HG03520 (cell line): ENCODE measurements around the gene FRMPD1.

Experiments
- ATAC-seq: cut with Tn5 transposase; IDR thresholded peaks from one replicate; pipeline ENCODE4 v1.9.1; 2021; ENCODE audit warnings: mild to moderate bottlenecking, moderate library complexity; ENCODE audit not compliant: unreplicated experiment

Gene FRMPD1

DNA sequence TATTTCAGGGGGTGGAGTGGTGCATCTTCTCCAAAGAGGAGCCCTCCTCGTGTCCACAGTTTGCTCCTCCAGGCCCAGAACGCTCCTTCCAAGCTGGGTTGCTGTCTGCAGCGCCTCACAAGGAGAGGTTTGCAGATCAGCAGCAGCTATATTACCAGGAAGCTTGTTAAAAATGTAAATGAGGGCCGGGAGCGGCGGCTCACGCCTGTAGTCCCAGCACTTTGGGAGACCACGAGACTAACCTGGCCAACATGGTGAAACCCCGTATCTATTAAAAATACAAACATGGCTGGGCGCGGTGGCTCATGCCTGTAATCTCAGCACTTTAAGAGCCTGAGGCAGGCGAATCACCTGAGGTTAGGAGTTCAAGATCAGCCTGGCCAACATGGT lies 25.0 kb upstream of the FRMPD1 start:
- ATAC-seq: no peak

DNA sequence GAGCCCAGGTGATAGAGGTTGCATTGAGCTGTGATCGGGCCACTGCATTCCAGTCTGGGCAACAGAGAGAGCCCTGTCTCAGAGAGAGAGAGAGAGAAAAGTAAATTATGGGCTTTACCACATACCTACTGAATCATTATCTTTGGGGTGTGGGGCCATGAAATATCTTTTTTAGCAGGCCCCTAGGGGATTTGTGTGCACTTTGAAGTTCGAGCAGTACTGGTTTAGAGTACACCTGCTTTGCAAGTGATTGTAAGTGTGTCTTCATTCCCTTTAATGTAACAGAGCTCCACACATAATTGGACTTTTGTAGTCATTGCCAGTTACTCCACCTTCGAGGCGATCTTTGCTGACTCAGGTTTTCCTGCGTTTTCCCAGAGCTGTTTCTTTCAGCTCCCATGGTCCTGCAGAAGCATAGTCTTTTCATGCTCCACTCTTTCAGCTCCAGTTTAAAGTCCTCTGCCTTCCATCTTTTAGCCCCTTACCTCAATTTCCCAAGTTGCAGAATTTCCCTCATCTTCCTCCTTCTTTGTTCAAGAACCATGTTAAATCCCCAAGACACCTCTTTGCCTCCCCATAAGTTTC lies 24.0 kb upstream of the FRMPD1 start:
- no peak for ATAC-seq

DNA sequence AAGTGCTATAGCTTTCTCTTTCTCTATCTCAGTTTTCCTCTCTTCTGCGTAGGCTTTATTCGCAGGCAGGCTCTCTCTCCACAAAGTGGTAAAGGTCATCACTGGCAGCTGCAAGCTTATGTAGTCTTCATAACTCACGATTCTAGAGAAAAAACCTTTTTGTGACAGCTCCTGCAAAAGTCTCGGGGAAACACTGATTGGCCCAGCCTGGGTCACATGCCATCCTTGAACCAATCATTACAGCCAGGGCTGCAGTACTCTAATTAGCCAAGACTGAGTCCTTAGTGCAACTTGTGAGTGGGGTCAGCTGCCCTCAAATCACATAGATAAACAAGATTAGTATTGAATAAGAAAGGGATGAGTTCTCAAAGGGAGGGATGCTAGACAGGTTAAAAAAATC lies 18.3 kb upstream of the FRMPD1 start:
- ATAC-seq: no peak

DNA sequence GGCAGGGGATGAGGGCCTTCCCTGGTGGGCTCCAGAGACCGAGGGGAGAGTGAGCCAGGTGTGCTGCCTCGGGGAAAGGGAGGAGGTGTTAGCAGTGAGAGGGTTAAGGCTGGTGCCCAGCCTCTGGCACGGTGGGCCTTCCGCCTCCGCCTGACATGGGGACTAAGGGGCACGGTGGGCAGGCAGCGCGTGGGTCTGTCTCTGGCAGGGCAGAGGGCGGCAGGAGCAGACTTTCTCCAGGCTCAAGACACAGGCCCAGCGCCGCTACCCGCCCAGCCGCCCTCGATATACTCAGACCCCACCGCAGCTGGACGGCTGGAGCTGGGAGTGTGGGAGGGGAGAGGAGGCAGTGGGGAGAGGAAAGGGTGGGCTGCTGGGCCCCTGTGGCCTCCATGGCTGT lies 14.9 kb upstream of the FRMPD1 start:
- no peak for ATAC-seq

DNA sequence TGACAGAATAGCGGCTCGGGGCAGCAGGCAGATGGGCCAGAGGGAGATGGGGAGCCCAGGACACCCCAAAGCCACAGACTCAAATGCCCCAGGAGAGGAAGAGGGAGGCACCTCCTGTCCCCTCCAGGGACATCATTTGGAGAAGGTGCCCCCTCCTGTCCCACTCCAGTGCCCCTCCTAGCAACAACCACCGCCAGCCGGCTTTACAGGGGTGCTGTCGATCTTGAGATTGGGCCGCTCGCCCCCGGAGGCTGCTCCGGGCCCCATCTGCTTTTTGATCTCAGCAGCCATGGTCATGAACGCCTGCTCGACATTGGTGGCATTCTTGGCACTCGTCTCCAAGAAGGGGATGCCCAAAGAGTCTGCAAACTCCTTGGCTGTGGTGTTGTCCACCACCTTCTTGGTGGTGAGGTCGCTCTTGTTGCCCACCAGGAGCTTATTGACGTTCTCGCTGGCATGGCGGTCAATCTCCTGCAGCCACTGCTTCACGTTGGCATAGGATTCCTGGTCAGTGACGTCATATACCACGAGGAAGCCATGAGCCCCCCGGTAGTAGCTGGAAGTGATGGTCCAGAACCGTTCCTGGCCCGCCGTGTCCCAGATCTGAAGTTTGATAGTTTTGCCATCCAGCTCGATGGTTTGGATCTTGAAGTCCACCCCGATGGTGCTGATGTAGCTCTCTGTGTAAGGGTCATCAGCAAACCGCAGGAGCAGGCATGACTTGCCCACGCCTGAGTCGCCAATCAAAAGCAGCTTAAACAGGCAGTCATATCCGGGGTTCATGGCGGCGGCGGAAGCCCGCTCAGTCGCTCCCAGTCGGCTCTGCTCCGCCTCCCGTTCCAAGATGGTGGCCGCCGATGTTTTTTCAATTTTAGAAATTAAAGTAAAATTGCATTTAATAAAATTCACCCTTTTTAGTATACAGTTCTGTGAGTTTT lies 14.0 kb upstream of the FRMPD1 start:
- ATAC-seq: no peak

DNA sequence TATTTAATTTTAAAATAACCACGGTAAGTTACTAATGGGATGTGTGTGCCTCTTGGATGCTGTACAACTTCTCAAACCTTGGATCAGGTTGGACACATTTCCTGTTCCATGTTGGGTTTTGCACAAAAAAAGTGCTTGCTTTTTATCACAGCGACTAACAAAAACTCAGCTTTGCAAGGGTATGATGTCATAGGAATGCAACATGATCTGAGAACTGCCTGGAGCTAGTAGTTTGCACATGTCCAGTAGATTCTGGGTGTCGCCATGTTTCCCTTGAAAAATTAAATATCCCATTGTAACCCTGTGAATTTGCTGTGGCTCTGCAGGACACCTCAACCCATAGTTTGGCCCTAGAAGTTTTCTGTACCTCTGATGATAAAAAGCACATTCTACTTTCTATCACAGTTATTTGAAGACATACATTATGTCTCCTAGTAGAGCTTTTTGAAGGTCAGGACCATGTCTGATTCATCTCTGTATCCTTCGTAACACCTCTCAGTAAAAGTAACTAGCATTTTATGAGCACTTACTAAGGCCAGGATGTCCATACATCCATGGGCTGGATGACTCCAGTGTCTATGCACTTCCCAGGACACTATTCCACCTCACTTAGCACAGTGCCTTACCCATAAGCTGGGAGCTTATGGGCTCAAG lies 11.5 kb upstream of the FRMPD1 start:
- ATAC-seq: no peak

DNA sequence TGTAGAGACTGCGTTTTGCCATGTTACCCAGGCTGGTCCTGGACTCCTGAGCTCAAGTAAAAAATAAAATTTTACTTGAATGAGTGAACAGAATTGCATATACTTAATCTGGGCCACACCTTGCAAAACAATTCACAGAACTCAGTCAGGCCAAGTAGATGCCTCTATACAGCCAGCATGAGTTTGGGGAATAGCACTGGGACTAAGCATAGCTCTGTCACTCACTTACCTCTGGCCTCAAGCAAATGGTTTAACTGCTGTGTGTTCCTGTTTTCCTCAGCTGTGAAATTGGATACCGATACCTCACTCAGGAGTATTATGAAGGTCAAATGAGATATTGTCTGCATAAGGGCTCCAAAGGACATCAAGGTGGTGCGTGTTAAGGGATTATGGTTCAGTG lies 10.9 kb upstream of the FRMPD1 start:
- no peak for ATAC-seq

DNA sequence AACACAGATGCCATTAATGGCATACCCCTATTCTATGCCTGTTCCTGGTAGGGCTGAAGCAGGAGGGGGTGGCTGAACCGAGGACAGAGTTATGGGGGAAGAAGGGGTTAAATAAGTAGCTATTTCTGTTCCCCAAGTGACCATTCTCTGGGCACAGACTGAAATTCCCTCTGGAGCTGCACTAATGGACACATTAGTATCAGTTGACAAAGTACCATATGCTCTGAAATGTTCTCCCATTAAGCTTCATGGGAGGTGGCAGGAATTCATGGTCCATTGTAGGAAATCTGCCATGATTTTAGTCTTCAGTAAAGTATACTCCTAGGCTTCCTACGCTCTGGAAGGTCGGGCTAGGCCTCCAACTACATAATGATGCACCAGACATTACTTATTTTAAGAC lies 10.5 kb upstream of the FRMPD1 start:
- ATAC-seq: no peak

DNA sequence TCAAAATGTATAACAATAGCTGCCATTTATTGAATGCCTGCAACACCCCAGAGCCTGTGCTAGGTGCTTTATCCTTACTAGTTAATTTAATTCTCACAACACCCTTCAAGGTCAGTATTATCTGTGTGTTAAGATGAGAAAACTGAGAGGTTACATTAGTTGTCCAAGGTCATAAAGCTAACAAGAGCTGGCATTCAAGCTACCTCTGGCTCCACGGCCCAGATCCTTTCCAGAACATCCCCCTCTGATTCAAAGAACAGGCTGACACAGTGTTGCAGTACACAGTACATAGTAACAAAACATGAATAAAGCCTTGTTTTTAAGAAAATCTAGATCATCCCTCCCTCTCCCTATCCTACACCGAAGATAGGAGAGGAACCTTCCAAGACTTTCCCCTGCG lies 9.4 kb upstream of the FRMPD1 start:
- ATAC-seq: no peak

DNA sequence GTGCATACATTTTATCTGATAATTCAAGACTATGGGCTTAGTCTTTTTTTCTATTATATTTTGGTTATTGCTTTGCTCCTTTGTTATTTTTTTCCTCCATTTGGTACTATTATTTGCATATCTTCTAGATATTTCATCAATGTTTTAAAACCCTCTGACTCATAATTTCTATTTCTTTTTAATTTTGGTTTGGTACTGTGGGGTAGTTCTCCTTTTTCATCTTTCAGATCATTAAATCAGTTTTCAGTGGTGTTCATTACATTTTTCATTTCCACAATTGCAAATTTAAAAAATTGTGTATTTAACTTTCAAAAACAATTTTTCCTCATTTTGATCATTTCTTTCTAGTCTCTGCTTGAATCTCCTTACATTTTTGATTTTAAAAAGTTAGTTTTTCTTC lies 7.5 kb upstream of the FRMPD1 start:
- ATAC-seq: no peak

DNA sequence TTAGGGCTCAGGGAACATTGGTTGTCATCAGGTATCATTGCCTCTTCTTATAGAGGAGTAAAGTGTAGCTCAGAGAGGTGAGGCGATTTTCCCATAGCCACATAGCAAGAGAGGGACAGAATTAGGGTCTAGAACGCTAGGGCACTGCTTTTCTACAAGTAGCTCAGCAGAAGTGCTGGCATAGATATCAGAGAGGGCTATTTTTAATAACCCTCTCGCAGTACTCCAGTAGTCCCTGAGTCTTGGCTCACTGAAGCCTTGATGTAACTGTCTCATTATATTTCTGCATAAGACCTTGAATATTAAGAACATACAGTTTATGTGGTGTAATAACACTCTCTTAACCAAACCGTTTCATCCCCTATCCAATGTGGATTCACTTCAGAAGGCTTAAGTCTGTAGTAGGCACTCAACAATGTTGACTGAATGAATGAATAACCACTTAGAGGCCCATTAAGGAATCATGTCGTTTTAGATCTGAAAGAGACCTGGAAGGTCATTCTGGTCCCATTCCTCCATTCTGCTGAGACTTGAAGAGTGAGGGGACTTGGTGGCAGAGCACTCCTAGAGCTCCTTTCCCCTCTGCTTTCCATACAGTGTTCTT lies 4.7 kb upstream of the FRMPD1 start:
- ATAC-seq: no peak

DNA sequence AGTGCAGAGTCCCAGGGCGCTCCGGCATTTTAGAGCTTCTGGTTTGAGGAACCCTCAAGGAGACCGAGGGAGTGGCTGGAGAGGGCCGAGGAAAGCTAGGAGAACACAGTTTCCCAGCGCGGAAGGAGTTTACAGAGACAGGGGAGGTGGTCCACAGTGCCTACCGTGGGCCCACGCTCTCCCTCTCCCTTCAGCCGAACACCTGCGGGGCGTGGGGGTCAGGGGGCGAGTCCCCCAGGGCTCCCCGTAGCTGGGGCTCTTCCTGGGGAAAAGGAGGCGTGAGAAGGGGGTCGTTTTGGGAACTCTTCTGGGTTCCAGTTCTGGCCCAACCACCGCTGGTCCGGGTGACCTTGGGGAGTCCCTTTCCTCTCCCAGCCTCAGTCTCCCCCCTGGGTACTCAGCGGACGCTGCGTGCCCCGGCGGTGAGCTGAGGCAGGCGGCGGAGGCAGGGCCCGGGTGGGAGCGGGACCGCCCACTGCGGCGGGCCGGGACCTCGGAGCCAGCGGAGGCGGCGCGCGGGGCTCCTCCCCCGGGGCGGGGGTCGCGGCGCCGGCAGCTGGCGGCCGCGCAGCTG lies 368 bp upstream of the FRMPD1 start:
- ATAC-seq: no peak

DNA sequence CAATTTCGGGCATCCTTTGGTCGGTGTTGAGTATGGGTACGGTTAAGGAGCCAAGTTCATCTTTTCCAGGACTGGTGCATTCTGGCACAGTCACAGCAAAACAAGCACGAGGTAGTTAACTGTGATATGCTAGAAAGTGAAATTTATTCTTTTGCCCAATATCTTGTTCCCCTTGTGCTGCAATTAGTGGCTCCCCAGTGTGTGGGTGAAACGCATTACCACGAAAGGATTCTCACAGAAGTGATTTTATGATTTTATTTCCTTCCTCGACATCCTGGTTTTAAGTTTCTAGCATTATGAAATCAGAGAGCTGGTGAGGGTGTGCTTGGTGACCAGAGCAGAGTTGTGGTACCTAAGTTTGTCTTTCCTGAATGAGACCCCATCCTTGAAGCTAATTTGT lies 1.5 kb downstream of the FRMPD1 start:
- ATAC-seq: no peak

DNA sequence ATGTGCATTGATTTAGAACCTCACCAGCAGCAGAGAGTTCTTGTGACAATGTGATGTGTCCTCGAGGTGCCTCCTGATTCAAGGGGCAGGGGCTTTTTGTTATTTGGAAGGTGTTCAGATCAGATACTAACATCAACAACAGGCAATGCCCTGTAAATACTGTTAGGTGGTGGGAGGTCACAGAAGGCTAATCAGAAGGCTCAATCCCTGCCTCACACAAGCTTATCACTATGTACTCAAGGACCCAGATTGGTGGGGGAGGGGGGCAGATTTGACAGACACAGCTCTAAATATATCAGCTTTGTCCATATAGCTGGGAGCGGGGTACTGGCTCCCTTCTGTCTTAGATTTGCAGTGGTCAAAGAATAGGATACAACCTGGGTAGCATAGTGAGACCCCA lies 2.6 kb downstream of the FRMPD1 start:
- no peak for ATAC-seq

DNA sequence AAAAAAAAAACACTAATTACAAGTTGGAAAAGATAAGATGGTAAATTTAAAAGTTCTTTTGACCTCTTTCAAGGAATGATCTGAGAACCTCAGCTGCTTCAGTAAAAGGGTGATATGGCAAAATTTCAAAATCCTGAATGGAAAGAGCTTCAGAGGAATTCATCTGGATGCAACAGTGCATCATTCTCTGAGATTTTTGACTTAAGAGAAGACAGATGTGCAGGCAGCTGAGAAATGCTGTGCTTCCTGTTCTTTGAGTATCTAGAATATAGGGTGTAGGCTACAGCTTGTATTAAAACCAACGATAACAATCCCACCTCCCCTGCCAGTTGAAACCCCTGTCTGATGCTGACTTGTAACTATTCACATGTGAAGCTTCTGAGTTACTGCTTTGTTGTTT lies 6.2 kb downstream of the FRMPD1 start:
- ATAC-seq: no peak

DNA sequence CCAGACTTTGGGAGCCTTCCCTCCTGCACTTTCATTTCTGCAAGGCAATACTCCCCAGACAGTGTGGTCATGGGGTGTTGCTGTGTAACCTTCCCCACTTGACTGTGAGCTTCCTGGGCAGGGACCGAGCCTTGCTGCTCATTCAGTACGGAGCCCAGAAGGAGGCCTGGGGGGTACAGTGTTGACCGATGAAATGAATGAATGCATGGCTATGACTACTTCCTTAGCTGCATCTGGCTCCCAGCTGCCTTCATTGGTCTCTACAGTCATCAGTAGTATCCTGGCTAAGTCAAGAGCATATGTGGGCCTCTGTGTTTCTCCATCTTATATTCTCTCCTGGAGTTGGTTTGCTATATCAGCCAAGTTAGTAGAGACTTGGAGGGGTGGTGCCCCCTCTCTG lies 9.9 kb downstream of the FRMPD1 start:
- no peak for ATAC-seq

DNA sequence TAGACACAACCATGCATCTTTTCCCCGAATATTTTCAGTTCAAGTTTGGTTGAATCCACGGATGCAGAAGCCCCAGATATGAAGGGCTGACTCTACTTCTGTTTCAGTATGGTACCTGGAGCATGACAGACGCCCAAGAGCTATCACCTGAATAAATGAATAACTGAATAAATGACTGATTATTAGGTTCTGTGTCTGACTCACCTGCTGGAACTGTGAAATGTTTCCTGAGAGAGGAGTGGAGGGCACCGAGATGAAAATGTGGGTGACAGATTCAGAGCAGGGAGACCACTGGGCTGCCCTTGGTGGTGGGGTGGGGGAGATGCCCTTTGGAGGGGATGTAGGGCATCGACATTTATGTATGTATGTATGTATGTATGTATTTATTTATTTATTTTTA lies 13.2 kb downstream of the FRMPD1 start:
- no peak for ATAC-seq

DNA sequence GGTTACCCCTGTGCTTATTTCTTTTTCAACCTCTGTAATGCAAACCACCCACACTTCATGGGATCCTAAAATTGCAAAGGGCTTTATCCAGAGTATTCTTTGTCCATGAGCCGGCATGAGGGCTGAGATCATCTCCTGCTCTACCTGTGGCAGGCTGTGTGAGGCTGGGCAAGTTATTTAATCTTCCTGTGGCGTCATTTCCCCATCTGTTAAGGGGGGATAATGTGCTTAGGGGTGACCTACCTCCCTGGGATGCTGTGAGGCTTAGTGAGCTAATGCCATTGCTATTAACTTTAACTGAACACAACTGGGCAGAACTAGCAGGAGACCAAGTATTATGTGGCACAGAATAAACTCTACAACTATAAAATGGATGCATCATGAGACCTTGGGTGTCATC lies 17.0 kb downstream of the FRMPD1 start:
- no peak for ATAC-seq

DNA sequence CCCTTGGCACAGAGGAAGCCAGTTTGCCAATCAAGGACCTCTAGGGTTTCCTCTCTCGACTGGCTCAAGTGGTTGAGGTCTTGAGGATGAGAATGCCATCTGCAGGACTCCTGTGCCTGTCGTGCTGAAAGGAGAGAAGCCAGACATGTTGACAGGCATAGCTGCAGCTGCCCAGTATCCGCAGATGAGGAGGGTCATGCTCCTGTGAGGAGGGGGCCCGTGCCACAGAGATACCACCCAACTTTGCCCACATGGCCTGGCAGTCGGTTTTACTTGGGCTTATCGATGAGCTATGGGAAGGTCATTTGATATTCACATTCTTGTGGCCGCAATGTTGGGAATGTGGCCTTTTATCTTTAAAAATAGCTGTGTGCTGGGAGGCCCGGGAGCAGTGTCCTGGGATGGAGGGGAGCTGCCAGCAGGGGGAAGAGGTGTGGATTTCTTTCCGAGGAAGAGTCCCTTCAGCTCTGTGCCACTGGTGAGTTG lies 17.4 kb downstream of the FRMPD1 start:
- ATAC-seq: no peak

DNA sequence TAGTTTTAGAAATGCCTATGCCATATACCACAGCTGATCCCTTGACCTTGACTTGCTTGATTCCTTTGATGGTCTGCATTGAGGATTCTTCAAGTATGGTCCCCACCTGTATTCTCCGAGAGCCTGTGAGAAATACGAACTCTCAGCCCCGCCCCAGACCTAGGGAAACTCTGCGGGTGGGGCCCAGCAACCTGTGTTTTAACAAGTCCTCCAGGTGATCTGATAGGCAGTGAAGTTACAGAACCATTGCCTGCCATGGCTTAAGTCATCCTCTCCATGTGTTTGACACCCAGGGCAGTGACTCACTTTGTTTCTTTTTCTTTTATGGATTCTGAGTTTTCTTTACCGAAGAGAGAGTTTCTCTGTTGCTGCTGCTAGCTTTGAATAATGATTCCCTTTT lies 18.5 kb downstream of the FRMPD1 start:
- no peak for ATAC-seq

DNA sequence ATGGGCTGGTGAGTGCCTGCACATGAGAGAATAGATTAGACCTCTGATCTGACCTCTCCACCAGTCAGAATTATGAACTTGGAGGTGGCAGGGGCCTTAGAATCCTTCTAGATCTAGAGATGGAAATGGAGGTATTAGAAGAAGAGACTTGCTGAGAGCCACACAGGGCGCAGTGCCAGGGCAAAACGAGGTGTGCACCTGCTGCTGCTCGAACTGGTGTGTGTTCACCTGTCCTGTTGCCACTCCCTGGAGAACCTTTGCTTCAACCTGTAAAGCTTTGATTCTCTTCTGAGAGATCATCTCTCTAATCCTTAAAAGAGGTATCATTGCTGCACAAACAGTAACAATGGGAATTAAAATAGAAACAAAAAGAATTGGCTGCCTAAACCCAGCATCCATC lies 24.9 kb downstream of the FRMPD1 start:
- ATAC-seq: no peak
